H1 (cell line): Measurements from ENCODE around the gene MAP3K3.

Experiments
- ATF2 ChIP-seq: IDR thresholded peaks from 2 replicates; pipeline ENCODE4 v1.6.1; 2012; ENCODE audit warnings: low read length, inconsistent platforms
- EGR1 ChIP-seq: IDR thresholded peaks from 2 replicates; pipeline ENCODE4 v1.6.1; 2011; ENCODE audit warnings: low read depth, low read length, borderline replicate concordance
- EZH2 ChIP-seq: fragments of 200-600 bp; sonication (generic); IDR thresholded peaks from 2 replicates; pipeline ENCODE4 v1.7.1; 2012; ENCODE audit warnings: low read depth, mild to moderate bottlenecking, moderate library complexity, low read length, inconsistent platforms; ENCODE audit not compliant: severe bottlenecking
- GABPA ChIP-seq: IDR thresholded peaks from 2 replicates; pipeline ENCODE4 v1.6.1; 2011; ENCODE audit warnings: mild to moderate bottlenecking, low read length, moderate library complexity, borderline replicate concordance; ENCODE audit not compliant: insufficient read depth
- JUN ChIP-seq: IDR thresholded peaks from 2 replicates; pipeline ENCODE4 v1.6.1; 2011; ENCODE audit warnings: low read depth, mild to moderate bottlenecking, improper control_type of control experiment, low read length
- POLR2A ChIP-seq, 2 experiments: IDR thresholded peaks; 1 replicate in 1 of 2; 2 replicates in 1 of 2; pipeline ENCODE4 v1.6.1; 2011; ENCODE audit warnings: low read depth in 2 of 2, low read length in 2 of 2, mild to moderate bottlenecking in 2 of 2; ENCODE audit errors: control extremely low read depth in 1 of 2
- POLR2AphosphoS5 ChIP-seq: IDR thresholded peaks from 2 replicates; pipeline ENCODE4 v1.6.1; 2011; ENCODE audit warnings: low read depth, low read length
- RAD21 ChIP-seq, 2 experiments: IDR thresholded peaks in 1 of 2; conservative IDR thresholded peaks in 1 of 2; 2 replicates each; pipeline ENCODE4 v1.6.1; 2011; ENCODE audit warnings: low read depth in 2 of 2, low read length in 2 of 2, improper control_type of control experiment in 1 of 2, inconsistent platforms in 1 of 2, mild to moderate bottlenecking in 1 of 2, moderate library complexity in 1 of 2
- SAP30 ChIP-seq: fragments of 300-600 bp; sonication (generic); IDR thresholded peaks from 2 replicates; pipeline ENCODE4 v1.7.1; 2012; ENCODE audit warnings: low read length, moderate library complexity, mild to moderate bottlenecking, inconsistent platforms; ENCODE audit not compliant: insufficient read depth, insufficient replicate concordance
- YY1 ChIP-seq: IDR thresholded peaks from 2 replicates; pipeline ENCODE4 v1.6.1; 2011; ENCODE audit warnings: low read depth, mild to moderate bottlenecking, low read length
- TF ChIP-seq, protein P1 (sequence below), 3 experiments: IDR thresholded peaks; 1 replicate in 2 of 3; 2 replicates in 1 of 3; pipeline versions ENCODE4 v1.5.1 to v1.6.1; 2011; ENCODE audit warnings: low read length in 3 of 3, mild to moderate bottlenecking in 3 of 3, inconsistent platforms in 2 of 3, low read depth in 1 of 3, moderate library complexity in 1 of 3; ENCODE audit not compliant: insufficient read depth in 1 of 3; ENCODE audit errors: control extremely low read depth in 1 of 3

GRCh38 chr17:63681530-63681929, 59.3 kb downstream of the MAP3K3 start:
- TF ChIP-seq, protein P1, sequence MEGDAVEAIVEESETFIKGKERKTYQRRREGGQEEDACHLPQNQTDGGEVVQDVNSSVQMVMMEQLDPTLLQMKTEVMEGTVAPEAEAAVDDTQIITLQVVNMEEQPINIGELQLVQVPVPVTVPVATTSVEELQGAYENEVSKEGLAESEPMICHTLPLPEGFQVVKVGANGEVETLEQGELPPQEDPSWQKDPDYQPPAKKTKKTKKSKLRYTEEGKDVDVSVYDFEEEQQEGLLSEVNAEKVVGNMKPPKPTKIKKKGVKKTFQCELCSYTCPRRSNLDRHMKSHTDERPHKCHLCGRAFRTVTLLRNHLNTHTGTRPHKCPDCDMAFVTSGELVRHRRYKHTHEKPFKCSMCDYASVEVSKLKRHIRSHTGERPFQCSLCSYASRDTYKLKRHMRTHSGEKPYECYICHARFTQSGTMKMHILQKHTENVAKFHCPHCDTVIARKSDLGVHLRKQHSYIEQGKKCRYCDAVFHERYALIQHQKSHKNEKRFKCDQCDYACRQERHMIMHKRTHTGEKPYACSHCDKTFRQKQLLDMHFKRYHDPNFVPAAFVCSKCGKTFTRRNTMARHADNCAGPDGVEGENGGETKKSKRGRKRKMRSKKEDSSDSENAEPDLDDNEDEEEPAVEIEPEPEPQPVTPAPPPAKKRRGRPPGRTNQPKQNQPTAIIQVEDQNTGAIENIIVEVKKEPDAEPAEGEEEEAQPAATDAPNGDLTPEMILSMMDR (IDR thresholded peaks at IDR 0.05; ENCODE audit: control extremely low read depth in 1 of 3, insufficient read depth in 1 of 3, low read depth in 1 of 3, low read length in 3 of 3): no peak
- TF ChIP-seq POLR2A (IDR thresholded peaks at IDR 0.05; ENCODE audit: control extremely low read depth in 1 of 2, low read depth in 2 of 2, low read length in 2 of 2) (no peak), SAP30 (no peak), EZH2 (no peak), EGR1 (no peak), ATF2 (no peak), YY1 (no peak), GABPA (no peak), POLR2AphosphoS5 (no peak), RAD21 (IDR thresholded peaks at IDR 0.05 in 1 of 2, conservative IDR thresholded peaks at IDR 0.05 in 1 of 2; ENCODE audit: low read depth in 2 of 2, low read length in 2 of 2) (no peak), JUN (no peak)
